ENCODE results near the gene HIVEP2.
A peak's percentile ranks its signal among the peaks of the same experiment; 100 is the strongest.

HIVEP2 gene

GRCh38 chr6:142857233-142857761 is 87.7 kb downstream of the HIVEP2 start:
- peak; percentile 70 for DNase-seq

- no peak for DNase-seq
Observed at GRCh38 chr6:142856624-142857232, 88.2 kb downstream of the HIVEP2 start.

- DNase-seq: no peak
Observed at GRCh38 chr6:142855893-142856623, 88.9 kb downstream of the HIVEP2 start.

- no peak for DNase-seq
Observed at GRCh38 chr6:142854589-142855488, 90.1 kb downstream of the HIVEP2 start.

- DNase-seq: peak; percentile 60
Observed at GRCh38 chr6:142853244-142854180, 91.5 kb downstream of the HIVEP2 start.

GRCh38 chr6:142851601-142852000 is 93.4 kb downstream of the HIVEP2 start:
- DNase-seq: no peak

- peak; percentile 6 for DNase-seq
Observed at GRCh38 chr6:142850679-142851423, 94.1 kb downstream of the HIVEP2 start.

GRCh38 chr6:142848976-142849375 is 96.0 kb downstream of the HIVEP2 start:
- no peak for DNase-seq

GRCh38 chr6:142848156-142848555 is 96.8 kb downstream of the HIVEP2 start:
- no peak for DNase-seq

- DNase-seq: no peak
Observed at GRCh38 chr6:142846883-142847287, 98.1 kb downstream of the HIVEP2 start.

- DNase-seq: no peak
Observed at GRCh38 chr6:142846459-142846831, 98.5 kb downstream of the HIVEP2 start.

- peak; percentile 75 for DNase-seq
Observed at GRCh38 chr6:142845624-142846458, 99.1 kb downstream of the HIVEP2 start.

- peak; percentile 29 for DNase-seq
Observed at GRCh38 chr6:142845143-142845571, 99.8 kb downstream of the HIVEP2 start.

- no peak for DNase-seq
Observed at GRCh38 chr6:142844065-142844755, 100.8 kb downstream of the HIVEP2 start.

- DNase-seq: peak; percentile 13
Observed at GRCh38 chr6:142843361-142843760, 101.6 kb downstream of the HIVEP2 start.

GRCh38 chr6:142842418-142843261 is 102.3 kb downstream of the HIVEP2 start:
- DNase-seq: peak; percentile 24

- no peak for DNase-seq
Observed at GRCh38 chr6:142841915-142842314, 103.1 kb downstream of the HIVEP2 start.

GRCh38 chr6:142839686-142840040 is 105.3 kb downstream of the HIVEP2 start:
- DNase-seq: no peak

All from RPMI8226 (cell line).